Hepatic stellate cell (primary cell): ENCODE measurements around the gene SPOCK3.
A peak's percentile ranks its signal among the peaks of the same experiment; 100 is the strongest.
"Not testable (repeated sequence)": the region's sequence is repeated elsewhere in the genome, so short reads cannot be mapped to it uniquely, and the experiment has no call there.

ENCODE experiments used
- DNase-seq: peaks from one replicate; pipeline ENCODE4 v3.0.0; 2011; ENCODE audit warnings: low spot score

Gene SPOCK3

DNA sequence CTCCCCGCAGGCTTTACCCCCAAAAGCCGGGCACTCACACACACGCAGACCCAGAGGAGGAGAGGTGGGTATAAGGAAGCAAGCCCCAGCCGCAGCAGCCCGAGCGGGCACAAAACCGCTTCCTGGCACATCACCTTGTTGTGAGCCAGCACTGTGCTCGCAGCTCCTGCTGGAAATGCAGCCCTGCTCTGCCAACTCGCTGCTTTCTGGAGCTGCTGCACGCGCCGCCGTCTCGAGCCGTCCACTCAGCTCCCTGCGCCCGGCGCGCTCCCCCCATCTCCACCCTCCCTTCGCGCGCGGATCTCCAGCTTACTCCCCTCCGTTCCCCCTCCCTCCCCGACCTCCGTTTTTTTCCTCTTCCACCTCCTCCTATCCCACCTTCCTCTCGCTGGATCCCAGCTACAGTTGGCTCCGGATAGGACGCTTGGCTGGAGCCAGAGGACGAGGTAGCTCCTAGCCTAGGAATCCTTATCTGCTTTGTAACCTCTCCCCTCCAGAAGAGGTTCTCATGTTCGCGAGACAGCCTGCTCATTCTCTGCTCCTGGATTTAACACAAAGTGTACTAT, at the start of gene SPOCK3:
SPOCK3 (minus strand) TSS at position 179 of the 566 bp plus-strand sequence.
- DNase-seq, result peak; percentile 23

DNA sequence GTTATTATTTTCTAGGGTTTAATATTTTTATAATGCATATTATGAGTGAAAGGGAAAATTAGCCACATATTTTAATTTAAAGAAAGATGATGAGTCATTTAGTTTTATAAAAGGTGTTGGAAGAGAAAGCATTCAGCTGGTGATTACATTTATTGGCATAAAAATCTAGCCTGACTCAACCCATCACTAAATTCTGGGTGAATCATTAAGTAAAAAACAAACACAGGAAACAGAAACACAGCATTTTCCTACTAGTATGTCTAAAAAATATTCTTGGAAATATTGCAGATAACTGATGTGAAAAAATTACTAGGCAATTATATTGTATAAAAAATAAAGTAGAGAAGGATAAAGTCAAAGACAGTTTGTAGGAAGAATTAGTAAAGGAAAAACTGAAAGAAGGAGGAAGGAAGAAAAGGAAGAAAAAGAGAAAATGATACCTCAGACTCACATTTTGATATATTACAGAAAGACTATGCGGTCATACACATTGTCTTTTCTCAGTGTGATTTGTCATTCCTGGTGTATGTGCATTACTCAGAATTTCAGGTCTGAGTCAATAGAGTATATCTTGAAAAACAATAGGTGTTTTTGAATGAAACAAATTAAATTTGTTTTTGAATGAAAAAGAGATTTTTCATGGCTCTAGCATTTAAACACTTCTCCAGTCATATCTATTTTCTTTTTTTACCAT, 48.0 kb upstream of the SPOCK3 start:
- DNase-seq, result no peak

DNA sequence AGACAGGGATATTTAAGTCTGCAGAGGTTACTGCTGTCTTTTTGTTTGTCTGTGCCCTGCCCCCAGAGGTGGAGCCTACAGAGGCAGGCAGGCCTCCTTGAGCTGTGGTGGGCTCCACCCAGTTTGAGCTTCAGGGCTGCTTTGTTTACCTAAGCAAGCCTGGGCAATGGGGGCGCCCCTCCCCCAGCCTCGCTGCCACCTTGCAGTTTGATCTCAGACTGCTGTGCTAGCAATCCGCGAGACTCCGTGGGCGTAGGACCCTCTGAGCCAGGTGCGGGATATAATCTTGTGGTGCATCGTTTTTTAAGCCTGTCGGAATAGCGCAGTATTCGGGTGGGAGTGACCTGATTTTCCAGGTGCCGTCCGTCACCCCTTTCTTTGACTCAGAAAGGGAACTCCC, 47.3 kb upstream of the SPOCK3 start:
- not testable (repeated sequence) for DNase-seq

DNA sequence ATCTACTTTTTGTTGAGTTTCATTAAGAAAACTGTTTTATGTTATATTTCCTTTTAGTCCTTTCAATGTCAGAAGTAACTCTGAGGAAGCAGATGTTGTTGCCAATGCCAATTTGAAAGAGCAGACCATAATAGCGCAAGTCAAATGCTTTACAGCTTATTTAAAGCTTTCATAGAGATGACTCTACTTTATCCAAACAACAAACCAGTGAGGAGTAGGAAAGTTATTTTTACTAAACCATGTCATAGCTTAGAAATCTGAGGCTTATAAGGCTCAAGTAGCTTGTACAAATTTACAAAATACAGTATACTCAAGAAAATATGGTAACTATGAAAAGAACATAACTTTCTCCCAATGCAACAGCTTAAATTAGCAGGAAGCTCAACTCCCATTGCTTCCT, 40.1 kb upstream of the SPOCK3 start:
- DNase-seq, result peak; percentile 1

DNA sequence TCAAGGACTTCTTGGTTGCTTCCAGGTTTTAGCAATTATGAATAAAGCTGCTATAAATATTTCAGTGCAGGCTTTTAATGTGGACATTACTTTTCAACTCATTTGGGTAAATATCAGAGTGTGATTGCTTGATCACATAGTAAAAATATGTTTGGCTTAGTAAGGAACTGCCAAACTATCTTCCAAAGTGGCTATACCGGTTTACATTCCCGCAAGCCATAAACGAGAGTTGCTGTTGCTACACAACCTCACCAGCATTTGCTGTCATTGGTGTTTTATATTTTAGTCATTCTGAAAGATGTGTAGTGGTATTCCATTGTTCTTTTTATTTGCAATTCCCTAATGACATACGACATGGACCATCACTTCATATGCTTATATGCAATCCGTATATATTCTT, 30.9 kb upstream of the SPOCK3 start:
- no peak for DNase-seq

DNA sequence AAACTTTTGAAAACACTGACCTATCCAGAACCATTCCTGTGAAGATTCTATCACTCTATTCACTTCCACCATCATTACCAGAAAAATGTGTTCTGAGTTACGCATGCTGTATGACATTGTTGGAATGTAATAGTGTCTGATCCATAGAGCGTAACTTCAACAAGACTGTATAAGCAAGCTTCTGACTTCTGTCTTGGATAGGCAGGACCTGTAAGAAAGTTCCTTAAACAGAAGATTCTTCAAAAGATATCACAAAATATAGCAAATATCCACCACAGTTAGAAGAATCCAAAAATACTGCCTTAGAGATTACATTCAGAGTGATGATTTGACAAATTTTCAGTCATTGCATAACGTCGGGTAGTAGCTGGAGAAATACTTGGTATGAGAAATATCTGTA, 14.0 kb upstream of the SPOCK3 start:
- no peak for DNase-seq

DNA sequence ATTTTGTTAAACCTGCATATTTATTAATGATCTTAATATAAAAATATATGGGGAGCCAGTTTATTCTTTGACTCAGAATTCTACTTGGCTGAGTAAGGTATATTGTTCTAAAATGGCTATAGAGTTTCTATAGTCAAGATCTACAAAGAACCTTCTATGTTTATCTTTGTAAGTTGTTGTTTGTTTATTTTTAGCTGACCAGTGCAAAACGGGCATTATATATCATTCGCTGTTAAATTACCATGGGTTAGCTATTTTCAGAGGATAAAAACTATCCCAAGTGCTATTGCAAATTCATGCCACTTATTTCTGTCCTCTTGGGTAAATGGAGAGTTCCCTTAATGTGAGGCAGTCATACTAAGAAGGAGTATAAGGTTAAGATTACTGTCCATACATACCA, 5.3 kb upstream of the SPOCK3 start:
- no peak for DNase-seq

DNA sequence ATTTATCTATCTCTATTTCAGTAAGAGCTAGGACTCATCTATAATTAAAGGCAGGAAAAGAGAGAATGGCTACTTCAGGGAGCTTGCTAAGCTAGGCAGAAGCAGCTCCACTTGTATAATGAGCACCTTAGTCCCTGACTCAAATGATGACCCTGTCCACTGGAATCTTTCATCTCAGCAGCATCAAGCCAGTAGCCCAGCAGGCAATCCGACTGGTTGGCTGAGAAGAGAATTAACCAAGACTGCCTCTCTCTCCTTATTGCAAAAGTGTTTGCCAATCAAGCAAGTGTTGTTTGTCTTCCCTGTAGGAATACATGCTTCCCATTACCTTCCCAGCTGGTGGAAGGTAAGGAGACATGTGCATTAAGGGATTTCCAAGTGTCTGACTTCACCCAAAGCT, 3.9 kb upstream of the SPOCK3 start:
- DNase-seq, result no peak

DNA sequence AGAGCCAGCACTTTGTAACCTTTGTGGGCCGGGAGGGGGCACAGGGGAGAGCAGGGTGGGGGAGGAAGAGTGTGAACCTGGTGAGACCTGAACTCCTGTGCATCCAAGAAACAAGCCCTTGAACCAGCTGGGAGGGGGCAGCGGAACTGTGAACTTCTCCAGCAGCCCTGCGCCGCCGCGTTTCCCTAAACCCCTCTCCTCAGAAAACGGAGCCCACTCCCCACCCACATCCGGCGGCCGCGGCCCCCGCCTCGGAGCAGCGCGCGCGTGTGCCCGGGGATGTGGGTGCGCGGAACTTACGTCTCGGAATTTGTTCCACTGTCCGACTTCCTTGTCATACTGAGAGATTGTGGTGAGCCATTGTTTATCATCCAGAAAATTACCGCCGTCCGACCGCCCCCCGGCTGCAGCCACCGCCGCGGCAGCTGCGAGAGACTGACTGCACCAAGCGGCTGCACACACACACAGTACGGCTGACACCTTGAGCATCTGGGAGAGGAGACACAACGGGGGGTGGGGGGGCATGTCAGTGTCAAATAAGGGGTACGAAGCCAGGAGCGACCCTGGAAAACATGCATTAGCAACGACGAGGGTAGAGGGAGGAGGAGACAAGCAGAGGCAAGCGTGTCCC, 494 bp downstream of the SPOCK3 start:
- peak; percentile 7 for DNase-seq

DNA sequence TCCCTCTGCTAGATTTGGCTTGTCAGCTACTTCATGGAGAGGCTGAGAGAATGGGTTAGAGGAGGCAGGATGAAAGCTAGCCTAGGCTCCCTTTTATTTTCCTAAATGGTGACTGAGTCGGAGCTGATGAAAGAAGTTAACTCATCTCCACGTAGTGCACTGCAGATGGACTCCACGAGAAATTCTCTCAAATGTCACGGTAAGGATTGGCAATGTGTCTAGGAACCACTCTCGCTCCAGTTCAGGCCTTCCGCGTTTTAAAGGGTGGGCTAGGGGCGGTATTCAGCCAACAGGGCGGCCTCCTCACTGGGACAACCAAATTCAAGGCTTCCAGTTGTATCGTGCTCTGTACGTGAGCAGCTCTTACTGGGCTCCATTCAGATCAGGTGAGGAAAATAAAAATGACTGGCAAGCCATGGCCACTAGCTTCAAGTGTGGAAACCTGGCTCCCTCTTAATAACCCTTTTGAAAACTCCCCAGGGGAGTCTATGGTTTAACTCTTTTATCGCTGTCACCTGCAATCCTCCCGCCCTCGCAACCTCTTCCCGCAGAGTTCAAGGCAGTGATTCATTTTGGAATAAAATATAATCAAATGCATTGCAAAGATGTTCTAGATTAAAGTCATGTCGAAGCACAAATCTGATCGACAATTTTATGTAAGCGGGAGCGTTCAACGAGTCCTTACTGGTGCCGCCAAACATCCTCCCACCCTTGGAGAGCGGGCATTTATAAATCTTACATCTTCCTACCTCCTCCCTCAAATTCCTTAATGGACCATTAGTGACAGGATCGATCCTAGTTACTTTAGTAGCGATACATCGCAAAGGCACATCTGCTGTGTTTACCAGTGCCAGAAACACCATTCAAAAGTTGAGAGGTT, 1.2 kb downstream of the SPOCK3 start:
- DNase-seq, result no peak

DNA sequence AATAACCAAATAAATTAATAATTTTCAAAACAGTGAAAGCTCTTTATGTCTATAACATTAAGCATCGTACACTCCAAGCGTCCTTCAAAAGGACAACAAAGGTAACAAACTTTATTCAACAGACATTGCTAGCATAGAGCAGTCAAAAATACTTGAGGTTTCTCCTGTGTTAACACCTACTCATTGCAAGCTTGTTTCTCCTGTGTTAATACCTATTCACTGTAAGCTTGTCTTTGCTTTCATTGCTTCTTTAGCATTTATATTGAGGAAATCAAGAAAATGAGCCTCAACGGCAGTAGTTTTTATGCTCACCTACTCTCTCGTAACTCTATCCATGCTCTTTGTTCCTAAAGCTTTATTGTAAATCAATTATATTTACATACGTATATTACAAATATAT, 3.5 kb downstream of the SPOCK3 start:
- no peak for DNase-seq

DNA sequence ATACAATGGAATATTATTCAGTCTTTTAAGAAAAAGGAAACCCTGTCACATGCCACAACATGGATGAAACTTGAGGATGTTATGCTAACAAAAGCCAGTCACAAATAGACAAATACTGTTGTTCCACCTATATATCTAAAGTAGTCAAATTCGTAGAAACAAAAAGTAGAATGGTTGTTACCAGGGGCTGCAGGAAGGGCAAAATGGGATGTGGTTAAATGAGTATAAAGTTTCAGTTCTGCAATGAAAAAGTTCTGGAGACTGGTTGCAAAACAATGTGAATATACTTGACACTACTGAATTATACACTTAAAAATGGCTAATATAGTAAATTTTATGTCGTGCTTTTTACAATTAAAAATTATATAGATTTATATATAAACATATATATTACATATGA, 12.2 kb downstream of the SPOCK3 start:
- no peak for DNase-seq

DNA sequence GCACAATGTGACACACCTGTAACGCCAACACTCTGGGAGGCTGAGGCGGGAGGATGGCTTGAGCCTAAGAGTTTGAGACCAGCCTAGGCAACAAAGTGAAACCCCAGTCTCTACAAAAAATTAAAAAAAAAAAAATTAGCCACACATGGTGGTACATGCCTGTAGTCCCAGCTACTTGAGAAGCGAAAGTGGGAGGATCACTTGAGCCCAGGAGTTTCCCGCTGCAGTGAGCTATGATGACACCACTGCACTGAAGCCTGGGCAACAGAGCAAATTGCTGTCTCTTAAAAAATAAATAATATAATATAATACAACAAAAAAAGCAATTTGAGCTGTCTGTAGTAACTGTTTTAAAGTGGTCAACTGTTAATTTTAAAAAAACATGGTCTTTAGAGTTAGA, 13.2 kb downstream of the SPOCK3 start:
- DNase-seq, result no peak

DNA sequence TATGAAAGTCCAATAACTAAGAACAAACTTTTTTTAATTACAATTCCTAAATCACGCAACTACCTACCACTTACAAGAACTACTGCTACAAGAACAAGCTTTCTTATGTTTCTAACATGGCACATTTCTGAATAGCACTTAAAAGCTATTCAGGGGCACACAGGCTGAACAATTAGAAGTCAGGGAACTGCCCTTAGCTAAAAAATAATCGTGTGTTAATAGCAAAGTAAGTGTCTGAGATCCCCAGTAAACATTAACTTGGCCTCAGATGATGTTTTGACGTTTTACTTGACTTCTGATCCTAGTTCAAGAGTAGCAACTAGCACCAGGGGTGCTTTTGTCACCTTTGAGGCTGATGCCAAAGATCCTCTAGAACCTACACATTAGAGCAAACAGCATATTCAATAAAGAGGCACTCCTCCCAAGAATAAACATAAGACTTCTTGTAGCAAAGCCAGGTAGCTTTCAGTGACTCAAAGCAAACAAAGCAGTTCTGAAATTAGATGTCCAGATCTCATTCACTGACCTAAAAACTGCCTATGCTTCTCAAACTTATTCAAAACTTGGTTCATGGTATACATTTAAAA, 16.2 kb downstream of the SPOCK3 start:
- no peak for DNase-seq

DNA sequence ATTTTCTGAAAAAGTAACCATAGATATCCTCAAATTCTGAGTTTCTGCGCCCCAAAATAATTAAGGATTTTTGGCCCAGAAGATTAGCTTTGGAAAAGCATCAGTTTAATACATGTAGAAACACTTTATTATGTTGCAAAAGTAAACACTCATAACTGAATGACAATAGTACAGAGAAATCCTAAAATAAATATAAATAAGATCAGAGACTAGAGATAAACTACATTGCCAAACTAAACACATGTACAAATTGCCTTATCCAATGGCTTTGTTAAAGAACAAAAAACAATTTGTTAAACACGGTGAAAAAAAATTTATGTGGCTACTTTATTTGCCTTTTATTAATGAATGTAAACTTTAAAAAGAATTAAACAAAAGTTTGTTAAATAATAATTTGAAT, 17.5 kb downstream of the SPOCK3 start:
- no peak for DNase-seq

DNA sequence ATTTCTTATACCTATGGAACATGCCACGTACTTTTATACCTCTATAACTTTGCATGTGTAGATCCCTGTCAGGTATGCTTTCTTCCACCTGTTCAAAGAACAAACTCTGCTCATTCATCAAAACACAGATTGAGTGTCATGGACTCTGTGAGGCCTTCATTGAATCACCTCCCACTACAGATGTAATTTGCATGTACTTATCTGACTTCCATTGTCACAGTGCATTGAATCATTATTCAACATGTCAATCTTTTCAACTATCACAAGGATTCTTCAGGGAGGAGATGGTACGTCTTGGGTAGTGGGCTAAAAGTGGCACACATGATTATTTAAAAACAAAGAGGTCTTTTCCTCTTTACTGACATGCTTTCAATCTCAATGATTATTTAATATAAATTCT, 24.1 kb downstream of the SPOCK3 start:
- DNase-seq, result no peak

DNA sequence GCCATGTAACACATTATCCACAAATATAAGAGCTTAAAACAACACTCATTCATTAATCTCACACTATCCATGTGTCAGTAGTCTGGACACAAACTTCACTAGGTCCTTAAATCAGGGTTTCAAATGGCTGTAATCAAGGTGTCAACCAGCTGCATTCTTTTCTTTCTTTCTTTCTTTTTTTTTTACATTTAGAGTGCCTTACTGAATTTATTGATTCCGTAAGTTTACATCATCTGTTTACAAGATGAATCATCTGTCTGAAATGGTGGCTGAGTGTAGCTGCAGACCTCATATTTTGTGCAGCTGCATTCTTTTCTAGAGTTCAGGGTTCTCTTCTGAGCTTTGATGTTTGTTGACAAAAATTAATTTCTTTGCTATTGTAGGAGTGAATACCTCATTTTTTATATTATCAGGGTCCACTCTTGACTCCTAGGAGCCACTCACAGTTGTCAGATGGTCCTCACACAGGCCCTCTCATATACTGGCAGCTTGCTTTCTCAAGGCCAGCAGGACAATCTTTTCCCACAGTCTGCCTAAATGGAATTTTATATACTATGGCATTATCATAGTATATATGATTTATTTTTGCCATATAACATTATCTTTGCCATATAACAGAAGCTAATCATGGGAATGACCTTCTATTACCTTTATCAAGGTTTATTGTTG, 37.8 kb downstream of the SPOCK3 start:
- no peak for DNase-seq

DNA sequence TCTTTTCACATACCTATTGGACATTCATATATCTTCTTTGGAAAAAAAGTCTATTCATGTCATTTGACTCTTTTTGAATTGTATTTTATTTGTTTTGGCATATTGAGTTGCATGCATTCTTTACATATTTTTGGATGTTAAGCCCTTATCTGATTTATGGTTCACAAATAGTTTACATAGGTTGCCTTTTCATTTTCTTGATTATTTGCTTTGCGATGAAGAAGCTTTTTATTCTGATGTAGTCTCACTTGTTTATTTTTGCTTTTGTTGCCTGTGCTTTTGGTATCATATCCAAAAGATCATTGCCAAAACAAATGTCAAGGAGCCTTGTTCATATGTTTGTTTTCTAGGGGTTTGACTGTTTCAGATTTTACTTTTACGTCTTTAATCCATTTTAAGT, 43.9 kb downstream of the SPOCK3 start:
- no peak for DNase-seq

DNA sequence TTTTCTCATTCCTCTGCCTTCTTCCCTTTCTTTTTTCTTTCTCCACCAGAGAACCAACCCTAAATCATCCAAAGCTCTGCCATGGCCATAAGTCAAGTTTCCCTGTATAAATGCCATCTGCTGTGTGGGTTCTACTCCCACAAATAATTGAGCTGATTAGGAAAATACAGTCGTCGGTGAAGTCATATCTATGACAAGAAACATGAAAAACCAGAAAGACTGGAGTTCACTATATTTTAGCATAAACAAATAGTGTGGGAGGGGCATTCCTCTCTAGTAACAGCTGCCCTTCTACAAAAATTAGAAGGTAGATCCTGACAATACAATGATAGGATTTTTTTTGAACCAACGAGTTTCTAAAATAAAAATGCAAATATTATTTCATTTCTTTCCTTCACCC, 48.8 kb downstream of the SPOCK3 start:
- no peak for DNase-seq

DNA sequence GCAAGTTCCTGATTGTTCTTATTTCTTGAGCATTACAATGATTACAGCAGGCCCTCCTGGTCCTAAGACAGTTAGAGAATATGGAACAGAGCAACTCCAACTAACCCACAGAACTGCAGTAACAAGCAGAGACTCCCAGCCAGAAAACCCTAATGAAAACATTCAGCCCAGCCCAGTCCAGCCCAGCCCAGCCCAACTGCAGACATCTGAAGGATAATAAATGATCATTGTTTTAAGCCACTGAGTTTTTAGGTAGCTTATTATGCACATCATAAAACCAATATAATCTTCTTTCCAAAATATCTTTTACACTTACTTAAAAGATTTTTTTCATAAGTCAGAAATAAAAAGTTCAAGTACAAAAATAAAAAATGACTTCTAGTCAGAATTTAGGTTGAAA, 51.3 kb downstream of the SPOCK3 start:
- DNase-seq, result no peak

DNA sequence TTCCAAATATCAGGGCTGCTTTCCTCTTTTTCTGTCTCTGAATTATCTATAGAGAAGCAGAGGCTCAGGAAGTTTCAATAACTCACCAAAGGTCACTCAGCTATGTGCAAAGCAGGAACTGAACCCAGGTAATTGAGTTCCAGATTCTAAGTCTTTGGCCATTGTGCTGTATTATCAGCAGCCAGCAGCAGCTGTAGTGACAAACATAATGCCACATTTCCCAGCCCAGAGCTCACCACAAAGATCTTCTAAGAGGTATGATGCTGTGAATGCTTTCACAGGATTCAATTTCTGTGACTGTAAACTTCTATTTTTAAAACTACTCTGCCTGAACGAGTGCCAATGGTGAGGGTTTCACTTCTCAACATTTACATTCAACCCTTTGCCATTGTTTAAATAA, 56.4 kb downstream of the SPOCK3 start:
- DNase-seq, result no peak
